HG02885 (cell line): ENCODE results near the gene PRR5L.
A peak's percentile ranks its signal among the peaks of the same experiment; 100 is the strongest.
"Not testable (repeated sequence)": the region's sequence is repeated elsewhere in the genome, so short reads cannot be mapped to it uniquely, and the experiment has no call there.

Experiments
- ATAC-seq: cut with Tn5 transposase; IDR thresholded peaks from one replicate; pipeline ENCODE4 v1.9.1; 2021; ENCODE audit warnings: mild to moderate bottlenecking; ENCODE audit not compliant: unreplicated experiment, poor library complexity

Gene PRR5L

GRCh38 chr11:36483042-36483441, 187.0 kb downstream of the PRR5L start:
- not testable (repeated sequence) for ATAC-seq

GRCh38 chr11:36485298-36486002, 189.4 kb downstream of the PRR5L start:
- no peak for ATAC-seq

GRCh38 chr11:36487619-36488018, 191.5 kb downstream of the PRR5L start:
- ATAC-seq: no peak

- peak; percentile 69 for ATAC-seq
These were observed 192.0 kb downstream of the PRR5L start for GRCh38 chr11:36488096-36488495.

GRCh38 chr11:36490026-36490806, 194.1 kb downstream of the PRR5L start:
- ATAC-seq: no peak

GRCh38 chr11:36492724-36493304, 196.7 kb downstream of the PRR5L start:
- peak; percentile 60 for ATAC-seq

DNA sequence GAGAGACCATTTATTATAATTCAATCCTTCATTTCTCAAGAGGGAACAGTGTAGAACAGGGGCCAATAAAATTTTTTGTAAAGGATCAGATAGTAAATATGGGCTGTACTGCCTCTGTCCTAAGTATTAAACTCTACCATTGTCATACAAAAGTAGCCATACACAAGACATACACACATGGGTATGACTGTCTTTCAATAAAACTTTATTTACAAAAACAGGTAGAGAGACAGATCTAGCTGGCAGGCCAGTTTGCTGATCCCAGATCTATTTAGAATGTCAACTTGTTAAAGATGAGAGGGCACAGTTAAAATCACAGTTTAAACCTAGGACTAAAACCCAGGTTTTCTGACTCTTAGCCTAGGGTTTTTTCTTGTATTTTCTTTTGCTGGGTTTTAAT, 197.2 kb downstream of the PRR5L start:
- no peak for ATAC-seq

DNA sequence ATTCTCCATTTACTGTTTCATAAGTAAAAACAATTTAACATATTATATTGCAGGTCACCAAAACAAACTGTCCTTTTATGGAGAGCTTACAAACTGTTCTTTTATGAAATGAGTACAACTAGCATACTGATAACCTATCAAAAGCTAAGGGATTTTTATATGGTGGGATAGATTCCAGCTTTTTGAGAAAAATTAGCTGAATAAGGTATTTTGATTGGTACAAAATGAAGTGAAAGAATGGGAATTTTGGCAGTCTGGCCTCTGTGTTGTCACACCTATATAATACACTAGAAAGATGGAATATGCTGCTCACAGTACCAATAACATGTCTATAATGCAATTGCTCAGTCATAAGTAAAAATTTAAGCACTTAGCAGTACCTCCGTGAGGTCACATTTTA, 202.6 kb downstream of the PRR5L start:
- no peak for ATAC-seq

GRCh38 chr11:36499315-36499714, 203.2 kb downstream of the PRR5L start:
- ATAC-seq: no peak

DNA sequence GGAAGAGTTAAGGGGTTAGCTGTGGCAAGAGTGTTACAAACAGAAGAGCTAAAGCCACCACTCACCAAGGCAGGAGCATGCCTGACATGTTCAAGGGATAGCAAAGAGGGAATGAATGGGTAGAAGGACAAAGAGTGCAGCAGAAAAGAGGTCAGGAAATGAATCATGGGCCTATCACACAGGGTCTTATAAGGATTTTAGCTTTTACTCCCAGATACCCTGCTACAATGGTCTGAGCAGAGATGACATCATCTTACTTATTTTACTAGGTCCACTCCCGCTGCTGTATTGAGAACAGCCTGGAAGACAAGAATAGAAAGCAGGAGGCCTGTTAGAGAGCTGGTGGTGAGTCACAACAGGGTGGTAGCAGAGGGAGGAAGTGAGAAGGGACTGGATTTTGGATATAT, 204.2 kb downstream of the PRR5L start:
- peak; percentile 98 for ATAC-seq

GRCh38 chr11:36501236-36501635, 205.1 kb downstream of the PRR5L start:
- ATAC-seq: no peak

- no peak for ATAC-seq
These were observed 211.9 kb downstream of the PRR5L start for GRCh38 chr11:36507824-36508489.

- ATAC-seq: no peak
These were observed 212.7 kb downstream of the PRR5L start for GRCh38 chr11:36508743-36509142.

GRCh38 chr11:36509201-36509639, 213.1 kb downstream of the PRR5L start:
- ATAC-seq: peak; percentile 28

DNA sequence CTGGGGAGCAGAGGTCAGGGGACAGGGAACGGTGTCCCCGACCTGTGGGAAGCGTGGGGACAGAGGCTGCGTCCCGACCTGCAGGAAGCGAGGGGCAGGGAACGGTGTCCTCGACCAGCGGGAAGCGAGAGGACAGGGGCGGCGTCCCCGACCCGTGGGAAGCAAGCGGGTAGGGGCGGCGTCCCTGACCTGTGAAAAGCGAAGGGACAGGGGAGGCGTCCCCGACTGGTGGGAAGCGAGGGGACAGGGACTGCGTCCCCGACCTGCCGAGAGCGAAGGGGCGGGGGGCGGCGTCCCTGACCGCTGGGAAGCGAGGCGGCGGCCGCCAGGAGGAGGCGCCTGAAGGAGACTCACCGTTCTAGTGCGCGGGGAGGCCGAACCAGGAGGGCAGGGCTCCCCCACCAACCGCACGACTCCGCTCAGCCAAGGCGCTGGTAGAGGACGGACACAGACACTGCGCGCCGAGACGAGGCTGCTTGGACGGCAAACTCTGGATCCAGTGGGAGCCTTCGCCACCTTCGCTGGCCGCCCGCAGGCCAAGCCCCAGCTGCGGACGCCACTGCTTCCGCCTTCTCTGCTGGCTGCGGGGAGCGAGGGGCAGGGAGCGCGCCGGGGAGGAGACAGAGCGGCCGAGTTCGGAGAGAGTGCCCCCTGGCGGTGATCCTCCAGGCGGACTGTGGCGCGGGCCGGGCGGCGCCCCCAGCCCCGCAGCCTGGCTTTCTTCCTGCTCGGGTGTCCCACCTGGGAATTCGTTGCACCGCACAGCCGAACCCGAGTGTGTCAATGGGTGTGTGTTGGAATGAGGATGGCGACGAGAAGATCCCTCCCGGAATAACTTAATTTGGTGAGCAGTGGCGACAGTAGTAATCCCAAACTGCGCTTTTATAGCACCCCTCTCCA, 213.9 kb downstream of the PRR5L start, which contains the start of gene TRAF6:
Gene TRAF6 (minus strand): TSS at position 579 of the 900 bp plus-strand sequence. CDS start 8,757 bp downstream, outside the sequence.
- peak; percentile 96 for ATAC-seq

DNA sequence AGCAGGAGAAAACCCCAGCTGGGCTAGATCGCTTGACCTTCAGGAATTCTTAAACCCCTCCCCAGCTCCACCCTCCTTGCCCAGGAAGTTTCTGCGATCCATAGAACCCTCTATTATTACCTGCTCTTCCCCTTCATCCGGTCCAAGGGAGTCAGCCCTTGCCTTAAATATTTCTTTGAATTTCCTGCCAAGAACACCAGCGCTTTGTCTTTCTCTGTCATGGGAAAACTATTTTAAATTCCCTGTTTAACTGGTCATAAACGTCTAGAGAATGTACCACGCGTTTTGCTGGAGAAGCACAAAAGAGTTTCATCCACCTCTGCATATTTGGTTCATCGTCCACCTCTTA, 214.5 kb downstream of the PRR5L start:
- ATAC-seq: no peak

GRCh38 chr11:36511062-36511461, 215.0 kb downstream of the PRR5L start:
- ATAC-seq: not testable (repeated sequence)

DNA sequence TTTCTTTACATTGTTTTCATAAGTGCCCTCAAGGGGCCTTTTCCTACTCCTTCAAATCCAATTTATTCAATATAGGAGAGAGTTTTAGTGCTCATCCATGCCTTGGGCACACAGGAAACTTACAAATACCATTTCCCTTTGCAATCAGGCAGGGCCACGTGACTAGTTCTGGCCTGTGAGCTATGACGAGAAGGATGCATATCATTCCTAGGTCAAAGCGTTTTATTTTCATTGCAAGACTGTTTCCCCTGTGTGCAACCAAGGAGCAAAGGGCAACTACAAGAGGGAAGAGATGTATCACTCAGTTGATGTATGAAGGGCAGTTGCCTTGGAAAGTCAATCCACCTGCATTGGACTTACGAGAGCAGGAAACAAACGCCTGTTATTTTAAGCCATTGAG, 215.9 kb downstream of the PRR5L start:
- no peak for ATAC-seq

GRCh38 chr11:36513965-36514364, 217.9 kb downstream of the PRR5L start:
- no peak for ATAC-seq
